NCI-H1930 (cell line): ENCODE data around the gene GGTLC1.
"Not testable (repeated sequence)": the region's sequence is repeated elsewhere in the genome, so short reads cannot be mapped to it uniquely, and the experiment has no call there.

Source experiments
- DNase-seq, 2 experiments: peaks; one replicate each; lab custom pipeline; 2025; lab: John Stamatoyannopoulos, UW

The GGTLC1 gene

DNA sequence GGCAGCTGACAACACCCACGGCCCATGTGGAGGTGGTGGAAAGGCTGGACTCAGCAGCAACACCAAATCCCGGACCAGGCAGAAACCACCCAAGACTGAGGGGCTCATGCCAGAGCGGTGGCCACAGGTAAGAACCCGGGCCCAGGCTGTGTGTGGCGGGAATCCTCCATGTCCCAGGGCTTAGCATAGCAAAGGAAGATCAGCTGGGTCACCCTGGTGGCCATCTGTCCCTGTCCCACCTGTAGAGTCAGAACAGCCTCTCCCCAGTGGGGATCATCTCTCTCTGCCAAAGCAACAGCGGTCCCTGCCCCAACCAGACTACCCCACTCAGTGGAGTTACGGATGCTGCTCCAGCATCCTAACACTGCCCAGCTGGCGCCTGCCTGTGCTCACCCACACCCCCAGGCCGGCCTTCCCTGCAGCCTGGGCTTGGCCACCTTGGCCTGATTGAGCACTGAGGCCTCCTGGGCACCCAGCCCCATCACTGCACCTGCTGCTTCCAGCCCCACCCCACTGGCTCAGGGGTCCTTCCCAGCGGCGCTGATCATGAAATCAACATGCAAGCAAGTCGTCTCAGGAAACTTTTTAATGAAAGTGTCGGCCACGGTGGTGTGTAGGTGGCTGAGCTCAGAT is 5.5 kb upstream of the GGTLC1 start:
- DNase-seq = not testable (repeated sequence)

DNA sequence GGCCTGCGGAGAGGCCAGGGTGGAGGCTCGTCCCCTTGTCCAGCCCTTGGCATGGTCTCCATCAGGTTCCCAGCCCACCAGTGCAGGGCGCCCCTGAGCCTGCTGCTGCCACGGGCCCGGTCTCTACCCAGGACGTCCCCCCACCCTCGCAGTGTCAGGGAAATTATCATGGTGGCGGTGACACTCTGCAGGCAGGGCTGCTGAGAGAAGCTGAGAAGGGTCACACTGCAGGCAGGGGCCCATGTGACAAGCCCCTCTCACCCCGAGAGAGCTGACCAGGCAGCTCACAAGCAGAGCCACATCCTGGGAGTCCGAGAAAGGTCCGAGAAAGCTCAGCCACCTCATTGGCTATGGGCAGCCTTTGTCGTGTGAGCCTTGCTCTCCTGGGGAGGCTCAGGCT is 4.9 kb upstream of the GGTLC1 start:
- not testable (repeated sequence) for DNase-seq

DNA sequence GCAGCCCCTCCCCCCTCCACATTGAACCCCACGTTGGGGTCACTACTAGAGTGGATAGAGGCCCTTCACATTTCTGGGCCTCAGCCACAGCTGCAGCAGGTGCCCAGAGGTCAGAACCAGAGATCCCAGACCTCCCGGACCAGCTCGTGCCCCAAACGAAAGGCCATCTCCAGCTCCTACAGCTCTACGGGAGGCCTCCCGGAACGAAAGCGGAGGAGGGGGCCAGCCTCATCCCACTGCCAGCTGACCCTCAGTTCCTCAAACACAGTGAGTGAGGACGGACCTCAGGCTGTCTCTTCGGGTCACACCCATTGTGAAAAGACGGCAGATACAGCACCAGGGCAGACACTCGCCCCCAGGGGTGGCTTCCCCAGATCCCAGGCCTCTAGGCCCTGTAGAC is 1.7 kb upstream of the GGTLC1 start:
- not testable (repeated sequence) for DNase-seq

DNA sequence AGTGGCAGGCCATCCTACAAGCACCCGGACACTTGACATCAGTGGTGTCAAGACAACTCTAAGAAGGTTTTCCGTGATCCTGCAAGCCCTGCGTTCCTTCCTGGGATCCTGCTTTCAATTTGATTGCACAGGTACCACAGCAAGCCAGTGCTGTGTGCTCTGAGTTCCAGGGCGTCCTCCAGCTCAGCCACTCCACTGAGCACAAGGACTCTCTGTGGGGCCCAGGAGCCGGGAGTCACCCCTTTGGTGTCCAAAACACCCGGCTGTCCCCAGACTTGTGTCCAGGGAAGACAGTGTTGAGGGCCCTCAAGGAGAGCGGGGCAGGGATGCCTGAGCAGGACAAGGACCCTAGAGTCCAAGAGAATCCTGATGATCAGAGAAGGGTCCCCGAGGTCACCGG is 387 bp upstream of the GGTLC1 start:
- DNase-seq = not testable (repeated sequence)

DNA sequence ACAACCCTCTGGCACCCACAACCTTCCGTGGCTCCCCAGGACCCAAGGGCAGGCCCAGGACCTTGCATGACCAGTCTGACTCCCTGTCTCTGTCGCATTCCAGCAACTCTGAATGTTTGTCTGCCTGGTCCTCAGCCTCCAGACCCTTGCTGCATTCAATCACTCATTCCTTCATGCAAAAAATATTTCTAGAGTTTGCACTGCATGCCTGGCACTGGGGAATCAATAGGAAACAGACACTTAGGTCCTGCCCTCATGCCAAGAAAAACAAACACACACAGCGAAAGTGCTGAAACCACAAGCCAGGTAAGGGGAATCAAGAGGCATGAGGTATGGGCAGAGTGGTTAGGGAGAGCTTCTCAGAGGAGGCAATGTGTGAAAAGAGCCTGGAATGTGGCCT is 1.9 kb downstream of the GGTLC1 start:
- DNase-seq = not testable (repeated sequence)

DNA sequence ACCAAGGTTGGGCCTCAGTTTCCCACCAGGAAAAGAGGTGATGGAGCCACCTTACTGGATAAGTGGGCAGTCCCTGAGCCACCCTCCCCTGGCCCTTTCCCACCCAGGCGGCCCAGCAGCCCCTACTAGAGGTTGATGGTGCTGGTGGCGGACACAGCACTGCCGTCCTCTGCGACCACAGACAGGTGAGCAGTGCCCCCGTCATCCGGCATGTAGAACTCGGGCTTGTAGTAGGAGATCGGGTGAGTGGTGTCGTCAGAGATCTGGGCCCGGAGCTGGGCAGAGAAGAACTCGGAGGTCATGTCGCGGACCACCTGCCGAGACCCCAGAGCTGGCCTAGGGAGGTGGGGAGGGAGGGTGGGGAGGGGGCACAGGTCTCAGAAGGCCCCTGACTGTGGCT is 2.3 kb downstream of the GGTLC1 start:
- DNase-seq = not testable (repeated sequence)

DNA sequence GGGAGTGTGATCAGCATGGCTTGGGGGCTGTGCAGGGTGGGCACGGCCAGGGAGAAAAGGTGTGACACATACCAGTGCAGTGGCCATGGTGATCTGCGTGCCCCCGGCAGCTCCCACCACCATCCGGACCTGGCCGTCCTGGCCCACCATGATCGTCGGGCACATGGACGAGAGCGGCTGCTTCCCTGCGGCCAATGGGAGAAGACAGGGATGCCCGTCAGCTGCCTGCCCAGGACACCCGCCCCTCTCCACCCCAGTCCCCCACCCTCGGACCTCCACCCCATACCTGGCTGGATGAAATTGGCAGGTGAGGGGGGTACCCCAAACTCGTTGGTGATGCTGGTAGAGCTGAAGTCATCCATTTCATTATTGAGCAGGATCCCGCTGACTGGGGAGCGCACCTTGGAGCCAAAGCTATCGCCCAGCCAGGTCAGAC is 2.8 kb downstream of the GGTLC1 start:
- not testable (repeated sequence) for DNase-seq

DNA sequence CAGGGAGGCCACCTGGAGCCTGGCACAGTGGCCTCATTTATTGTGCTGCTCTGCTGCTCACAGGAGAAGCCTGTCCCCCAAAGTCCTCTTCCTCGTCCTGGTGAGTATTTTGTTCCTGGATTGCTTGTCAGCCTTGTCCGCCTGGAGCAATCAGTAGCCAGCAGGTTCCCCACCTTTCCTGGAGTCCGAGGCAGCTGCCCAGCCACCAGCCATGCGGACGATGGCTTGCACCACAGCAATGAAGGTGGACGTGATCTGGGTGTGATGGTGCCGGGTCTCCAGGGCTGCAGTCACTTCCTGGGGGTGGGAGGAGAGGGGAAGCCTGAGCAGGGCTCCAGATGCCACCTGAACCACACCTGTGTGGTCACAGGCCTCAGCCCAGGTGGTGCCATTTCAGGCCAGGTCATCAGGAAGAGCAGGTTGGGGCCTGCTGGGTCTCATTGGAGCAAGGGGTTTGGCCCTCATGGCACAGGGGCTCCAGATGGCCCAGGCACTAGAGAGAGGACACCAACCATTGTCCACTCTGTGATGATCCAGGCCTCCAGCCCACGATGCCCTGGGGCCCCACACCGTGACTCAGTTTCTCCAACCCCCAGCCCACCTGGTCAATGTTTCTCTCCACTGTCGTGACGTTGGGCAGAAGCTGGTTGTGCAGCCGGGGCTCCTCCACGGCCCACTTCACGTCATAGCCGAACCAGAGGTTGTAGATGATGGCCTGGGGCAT is 3.4 kb downstream of the GGTLC1 start:
- not testable (repeated sequence) for DNase-seq

DNA sequence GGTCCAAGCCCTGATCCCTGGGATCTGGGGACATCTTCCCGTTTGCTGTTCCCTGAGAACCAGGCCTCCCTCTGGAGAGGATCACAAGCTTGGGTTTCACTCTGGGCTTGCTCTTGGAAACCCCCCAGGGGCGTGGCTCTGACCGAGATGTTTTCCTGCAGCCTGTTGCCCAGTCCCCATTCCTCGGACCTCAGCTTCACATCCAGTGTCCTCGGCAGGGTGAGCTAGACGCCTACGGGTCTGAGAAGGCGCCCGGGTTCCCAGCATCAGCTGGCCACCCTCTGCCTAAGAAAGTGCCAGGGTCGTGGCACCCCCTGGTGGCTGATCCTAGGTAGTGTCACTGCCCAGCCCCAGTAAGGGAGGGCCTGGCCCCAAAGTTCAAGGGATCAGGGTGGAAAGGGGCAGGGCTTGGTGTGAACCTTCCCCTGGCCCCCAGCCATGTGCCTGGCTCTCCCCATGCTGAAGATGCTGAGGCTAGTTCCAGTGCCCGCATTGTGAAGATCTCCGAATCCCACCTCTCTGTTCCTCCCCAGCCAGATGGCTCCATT is 4.0 kb downstream of the GGTLC1 start:
- not testable (repeated sequence) for DNase-seq

DNA sequence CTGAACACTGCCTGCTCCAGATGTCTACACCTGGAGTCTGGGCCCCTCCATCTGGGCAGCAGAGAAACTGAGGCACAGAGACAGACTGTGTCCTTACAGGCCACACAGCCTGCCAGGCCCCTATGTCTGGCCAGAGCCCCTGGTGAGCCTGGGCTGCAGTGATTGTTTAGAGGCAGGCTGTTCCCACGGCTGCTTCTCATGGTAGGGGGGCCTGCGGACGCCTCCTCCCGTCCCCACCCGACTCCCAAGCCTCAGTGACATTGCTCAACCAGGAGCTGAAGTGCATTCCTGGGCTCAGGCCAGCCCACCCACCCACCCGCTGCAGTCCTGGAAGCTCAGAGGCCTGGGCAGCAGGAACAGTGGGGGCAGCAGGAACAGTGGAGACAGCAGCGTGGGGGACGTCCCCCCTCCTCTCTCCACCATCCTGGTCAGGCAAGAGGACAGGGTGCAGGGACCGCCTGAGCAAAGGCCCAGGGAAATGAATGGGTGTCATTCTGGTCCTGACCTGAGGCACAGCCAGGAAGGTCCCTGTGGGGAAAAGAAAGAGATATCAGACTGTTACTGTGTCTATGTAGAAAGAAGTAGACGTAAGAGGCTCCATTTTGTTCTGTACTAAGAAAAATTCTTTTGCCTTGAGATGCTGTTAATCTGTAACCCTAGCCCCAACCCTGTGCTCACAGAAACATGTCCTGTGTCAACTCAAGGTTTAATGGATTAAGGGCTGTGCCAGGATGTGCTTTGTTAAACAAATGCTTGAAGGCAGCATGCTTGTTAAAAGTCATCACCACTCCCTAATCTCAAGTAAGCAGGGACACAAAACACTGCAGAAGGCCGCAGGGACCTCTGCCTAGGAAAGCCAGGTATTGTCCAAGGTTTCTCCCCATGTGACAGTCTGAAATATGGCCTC is 6.2 kb downstream of the GGTLC1 start:
- not testable (repeated sequence) for DNase-seq

DNA sequence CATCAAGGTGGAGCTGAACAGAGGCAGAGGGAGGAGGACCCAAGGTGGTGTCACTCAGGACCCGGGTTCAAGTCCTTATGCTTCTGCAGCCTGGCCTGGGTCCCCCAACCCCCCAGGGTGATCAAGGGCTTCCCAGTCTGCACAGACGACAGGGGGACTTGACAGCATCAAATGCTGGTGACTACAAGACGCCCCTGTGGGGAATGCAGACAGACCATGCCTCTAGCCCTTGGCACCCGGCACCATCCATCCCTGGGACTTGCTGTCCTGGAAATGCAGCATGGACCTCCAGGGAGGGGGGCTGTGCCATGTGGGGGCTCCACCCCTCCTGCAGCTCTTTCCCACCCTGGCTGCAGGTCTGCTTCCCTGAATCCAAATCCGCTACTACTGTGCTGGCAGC is 7.1 kb downstream of the GGTLC1 start:
- DNase-seq = not testable (repeated sequence)

DNA sequence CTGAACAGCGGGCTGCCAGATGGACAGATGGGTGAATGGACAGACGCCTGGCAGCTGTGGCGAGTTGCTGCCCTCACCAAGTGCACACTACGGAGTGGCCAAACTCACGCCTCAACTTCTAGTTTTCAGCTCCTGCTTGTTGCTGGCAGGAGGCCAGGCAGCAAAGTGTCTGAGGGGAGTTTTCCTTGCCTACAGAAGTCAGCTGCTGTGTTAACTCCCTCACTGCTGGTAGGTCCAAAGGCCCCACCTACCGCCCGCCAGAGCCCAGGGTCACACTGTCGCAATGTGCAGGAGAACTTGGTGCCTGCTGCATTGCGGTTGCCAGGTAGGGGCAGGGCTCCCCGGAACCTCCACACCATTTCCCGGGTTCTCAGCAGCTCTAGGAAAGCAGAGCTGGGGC is 7.6 kb downstream of the GGTLC1 start:
- DNase-seq = not testable (repeated sequence)

DNA sequence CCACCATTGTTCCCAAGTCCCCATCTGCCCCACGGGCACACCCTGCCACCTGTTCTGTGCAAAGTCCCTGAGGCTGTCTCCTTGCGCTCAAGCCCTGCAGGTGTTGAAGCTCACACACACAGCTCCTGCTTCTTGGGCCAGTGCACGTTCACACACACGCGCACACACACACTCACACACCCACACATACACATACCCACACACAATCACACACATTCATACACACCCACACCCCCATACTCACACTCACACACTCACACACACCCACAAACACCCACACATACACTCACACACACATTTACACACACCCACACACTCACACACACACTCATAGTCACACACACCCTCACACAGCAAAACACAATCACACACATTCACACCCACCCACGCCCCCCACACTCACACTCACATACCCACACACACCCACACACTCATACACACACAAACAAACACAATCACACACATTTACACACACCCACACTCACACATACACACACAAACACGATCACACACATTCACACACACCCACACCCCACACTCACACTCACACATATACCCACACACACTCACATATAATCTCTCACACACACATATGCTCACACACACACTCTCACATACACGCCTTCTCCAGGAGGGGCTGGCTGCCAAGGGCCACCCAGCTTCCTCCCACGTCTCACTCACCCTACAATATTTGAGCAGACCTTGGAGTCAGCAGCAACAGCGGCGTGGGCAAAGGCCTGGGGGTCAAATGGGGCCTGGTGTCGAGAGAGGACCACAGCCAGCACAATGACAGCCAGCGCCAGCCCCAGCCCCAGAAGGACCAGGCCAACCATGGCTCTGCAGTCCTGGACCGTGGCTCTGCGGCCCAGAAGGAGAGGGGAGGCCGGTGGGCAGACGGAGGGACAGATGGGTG is 8.4 kb downstream of the GGTLC1 start:
- DNase-seq = not testable (repeated sequence)

DNA sequence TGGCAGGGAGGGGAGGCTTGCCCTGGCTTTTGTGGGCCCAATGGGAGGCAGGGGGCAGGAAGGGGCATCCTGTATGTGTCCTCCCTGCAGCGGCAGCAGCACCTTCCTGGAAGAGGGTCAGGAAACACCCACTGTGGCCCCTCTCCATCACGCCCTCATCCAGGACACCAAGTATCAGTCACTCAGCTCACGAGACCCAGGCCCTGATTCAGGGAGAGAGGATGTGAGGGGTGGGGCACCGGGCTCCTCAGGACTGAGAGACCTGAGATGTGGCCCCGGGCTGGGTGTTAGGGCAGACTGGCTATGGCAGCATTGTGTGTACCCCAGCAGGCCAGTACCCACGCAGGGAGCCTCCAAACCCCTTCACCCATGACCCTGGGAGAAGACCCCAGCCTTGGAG is 9.2 kb downstream of the GGTLC1 start:
- DNase-seq = not testable (repeated sequence)

DNA sequence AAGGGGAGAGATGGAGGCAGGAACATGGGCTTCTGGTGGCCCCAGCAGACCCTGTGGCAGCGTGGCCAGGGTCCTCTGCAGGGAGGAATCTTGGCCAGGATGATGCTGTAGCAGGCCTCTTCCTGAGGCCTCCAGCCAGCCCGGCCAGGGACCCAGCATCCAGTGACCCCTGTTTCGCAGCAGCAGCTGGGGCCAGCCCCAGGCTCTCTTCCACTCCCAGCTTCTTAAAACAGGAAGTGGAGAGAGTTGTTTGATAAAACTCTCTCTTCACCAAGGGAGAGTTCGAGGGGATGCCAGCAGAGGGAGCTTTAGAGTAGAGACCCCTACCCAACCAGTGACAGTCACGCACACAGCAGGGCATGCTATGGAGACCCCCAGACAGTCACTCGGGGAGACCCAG is 10.1 kb downstream of the GGTLC1 start:
- not testable (repeated sequence) for DNase-seq

DNA sequence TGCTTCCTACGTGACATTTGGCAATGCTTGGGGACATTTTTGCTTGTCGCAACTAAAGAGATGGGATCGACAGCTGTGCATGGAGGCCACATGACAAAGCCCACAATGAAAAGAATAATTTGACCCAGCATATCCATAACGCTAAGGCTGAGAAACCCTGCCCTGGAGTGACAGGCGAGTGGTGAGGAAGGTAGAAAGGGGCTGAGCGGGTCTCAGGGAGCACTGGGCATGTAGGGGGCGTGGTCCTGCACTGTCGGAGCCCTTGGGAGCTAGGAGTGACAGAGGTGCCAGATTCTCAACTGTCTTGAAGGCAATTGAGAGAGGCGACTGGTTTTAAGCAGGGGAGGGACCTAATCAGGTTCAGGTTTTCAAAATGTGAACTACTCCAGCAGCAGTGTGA is 13.6 kb downstream of the GGTLC1 start:
- no peak for DNase-seq

DNA sequence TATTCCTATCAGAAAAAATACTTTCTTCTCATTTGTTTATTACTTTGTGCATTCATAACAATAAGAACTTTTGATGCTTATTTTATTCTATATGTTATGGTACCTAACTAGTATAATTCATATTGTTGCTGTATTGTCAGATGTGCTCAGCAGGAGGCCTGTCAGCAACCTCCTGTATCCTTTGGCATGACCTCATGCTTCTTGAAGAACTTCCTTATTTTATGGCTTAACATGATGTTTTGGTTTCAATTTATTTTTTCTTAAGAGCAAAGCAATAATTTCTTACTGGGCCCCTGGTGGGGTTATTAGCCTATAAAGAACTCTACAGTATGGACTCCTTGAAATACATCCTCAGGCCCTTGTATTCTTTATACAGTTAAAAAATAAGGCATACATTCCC is 17.3 kb downstream of the GGTLC1 start:
- DNase-seq = no peak

DNA sequence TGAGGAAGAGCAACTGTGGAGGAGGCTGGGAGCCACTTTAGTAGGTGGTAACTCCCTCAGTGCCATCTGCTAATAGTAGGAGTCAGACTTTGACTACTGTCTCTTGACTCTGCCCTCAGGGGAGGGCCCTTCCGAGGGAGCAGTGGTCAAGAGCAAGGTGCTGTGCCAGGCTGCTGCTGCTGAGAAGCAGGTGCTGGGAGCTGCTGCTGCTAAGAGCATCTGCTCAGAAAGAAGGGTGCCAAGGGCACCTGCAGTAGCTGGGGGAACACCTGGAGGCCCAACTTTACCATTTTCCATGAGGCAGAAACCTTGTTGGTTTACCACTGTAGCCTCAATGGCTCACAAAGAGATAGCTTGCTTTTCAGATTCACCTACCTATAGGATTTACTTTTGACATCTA is 18.5 kb downstream of the GGTLC1 start:
- no peak for DNase-seq

DNA sequence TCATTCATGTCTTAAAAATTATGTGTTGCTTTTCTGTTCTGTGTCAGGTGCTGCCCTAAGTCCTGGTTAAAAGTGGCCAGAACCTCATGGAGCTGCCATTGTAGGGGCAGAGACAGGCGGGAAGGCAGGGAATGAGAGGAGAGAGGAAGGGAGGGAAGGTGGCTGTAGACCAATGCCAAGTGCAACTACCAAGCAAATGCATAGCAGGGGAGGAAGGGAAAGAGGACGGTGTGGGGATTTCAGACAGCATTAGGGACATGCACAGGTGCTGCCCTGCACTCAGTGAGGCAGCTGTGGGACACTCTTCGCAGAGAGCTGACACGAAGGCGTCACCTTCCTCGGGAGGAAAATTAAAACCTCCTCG is 21.0 kb downstream of the GGTLC1 start:
- no peak for DNase-seq

DNA sequence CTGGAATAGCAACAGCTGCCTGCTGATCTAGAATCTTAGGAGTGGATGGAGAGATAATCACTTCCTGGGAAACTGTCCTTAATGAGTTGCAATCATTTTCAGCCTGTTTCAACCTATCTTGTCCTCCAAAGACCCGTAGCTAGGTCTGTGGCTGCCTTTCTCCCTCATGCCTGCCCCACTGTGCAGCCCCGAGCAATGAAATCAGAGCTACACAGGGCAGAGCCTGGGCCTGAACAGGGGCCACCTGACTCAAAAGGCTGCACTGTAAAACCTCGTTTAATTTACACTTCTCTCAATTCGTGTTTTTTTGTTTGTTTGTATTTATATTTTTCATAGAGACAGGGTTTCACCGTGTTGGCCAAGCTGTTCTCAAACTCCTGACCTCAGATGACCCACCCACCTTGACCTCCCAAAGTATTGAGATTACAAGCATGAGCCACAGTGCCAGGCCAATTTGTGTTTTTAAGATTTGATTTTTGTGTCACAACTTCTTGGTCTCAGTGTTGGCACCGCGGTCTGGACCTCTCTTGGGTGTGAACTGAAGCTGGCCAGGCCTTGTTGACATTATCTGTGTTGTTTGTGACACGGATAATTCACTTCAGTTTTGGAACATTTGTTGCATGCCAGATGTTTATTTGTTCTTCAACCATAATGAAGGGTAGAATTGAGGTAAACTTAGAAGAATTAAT is 21.5 kb downstream of the GGTLC1 start:
- no peak for DNase-seq

DNA sequence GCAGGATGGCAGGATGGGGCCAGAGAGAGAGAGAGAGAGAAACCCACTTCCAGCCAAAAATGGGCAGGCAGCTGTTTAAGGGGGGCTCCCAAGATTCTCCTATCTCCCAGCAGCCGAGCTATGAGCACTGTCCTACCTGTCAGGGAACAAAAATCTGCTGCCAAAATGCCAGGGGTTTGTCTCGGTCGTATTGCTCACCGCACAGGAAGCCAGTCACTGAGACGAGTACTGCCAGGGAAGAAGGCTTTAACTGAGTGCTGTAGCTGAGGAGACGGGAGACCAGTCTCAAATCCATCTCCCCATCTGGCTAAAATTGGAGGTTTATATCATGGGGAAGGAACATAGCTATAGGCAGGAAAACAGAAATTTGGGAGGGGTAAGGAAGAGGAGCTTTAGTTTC is 22.3 kb downstream of the GGTLC1 start:
- no peak for DNase-seq
